HepG2 (cell line): ENCODE results near the gene MYORG. TPM values are rescaled to one million over a fixed set of nuclear protein-coding genes. Genes with fewer than 3 reads are reported as not detected.
A peak's percentile ranks its signal among the peaks of the same experiment; 100 is the strongest.

Experiments used
- CCDC6 ChIP-seq: sonication (generic); formaldehyde crosslinking; IDR thresholded peaks from 2 replicates; pipeline ENCODE4 v1.8.1; 2022; ENCODE audit warnings: mild to moderate bottlenecking, missing genetic modification reagents, moderate library complexity
- EHMT2 ChIP-seq: fragments of 200-600 bp; sonication (generic); IDR thresholded peaks from 2 replicates; pipeline ENCODE4 v1.7.0; 2017; ENCODE audit warnings: antibody characterized with exemption, low read depth, low read length, borderline replicate concordance
- ERF ChIP-seq: IDR thresholded peaks from 2 replicates; pipeline ENCODE4 v1.6.1; 2018; ENCODE audit warnings: missing biosample characterization, missing genetic modification reagents
- HDAC6 ChIP-seq: fragments of 200-600 bp; sonication (generic); IDR thresholded peaks from 2 replicates; pipeline ENCODE4 v1.7.0; 2017; ENCODE audit warnings: mild to moderate bottlenecking, antibody characterized with exemption, low read length, low read depth
- HHEX ChIP-seq: IDR thresholded peaks from 2 replicates; pipeline ENCODE4 v1.6.1; 2016; ENCODE audit warnings: control low read depth
- MIER2 ChIP-seq: IDR thresholded peaks from 2 replicates; pipeline ENCODE4 v1.6.1; 2016; ENCODE audit warnings: missing biosample characterization, missing genetic modification reagents
- NCOA1 ChIP-seq: sonication (generic); formaldehyde crosslinking; IDR thresholded peaks from 2 replicates; pipeline ENCODE4 v1.9.0; 2021; ENCODE audit warnings: missing genetic modification reagents
- NPAS2 ChIP-seq: sonication (generic); formaldehyde crosslinking; IDR thresholded peaks from 2 replicates; pipeline ENCODE4 v1.8.0; 2022; ENCODE audit warnings: mild to moderate bottlenecking, missing genetic modification reagents, borderline replicate concordance
- PHF20 ChIP-seq: sonication (generic); formaldehyde crosslinking; IDR thresholded peaks from 2 replicates; pipeline ENCODE4 v1.5.0; 2020; ENCODE audit warnings: mild to moderate bottlenecking, missing genetic modification reagents
- RFX1 ChIP-seq: fragments of 450-650 bp; IDR thresholded peaks from 2 replicates; pipeline ENCODE4 v1.6.1; 2017
- TGIF2 ChIP-seq: IDR thresholded peaks from 2 replicates; pipeline ENCODE4 v1.6.1; 2016; ENCODE audit warnings: control low read depth, missing compliant biosample characterization
- THAP11 ChIP-seq: IDR thresholded peaks from 2 replicates; pipeline ENCODE4 v1.6.1; 2016; ENCODE audit warnings: missing biosample characterization, missing genetic modification reagents
- ZFP1 ChIP-seq: IDR thresholded peaks from 2 replicates; pipeline ENCODE4 v1.6.1; 2016
- ZNF292 ChIP-seq: sonication (generic); formaldehyde crosslinking; IDR thresholded peaks from 2 replicates; pipeline ENCODE4 v1.8.1; 2022; ENCODE audit warnings: mild to moderate bottlenecking, low read depth, missing genetic modification reagents, borderline replicate concordance
- ZNF441 ChIP-seq: sonication (generic); formaldehyde crosslinking; IDR thresholded peaks from 2 replicates; pipeline ENCODE4 v1.7.0; 2021; ENCODE audit warnings: missing genetic modification reagents, borderline replicate concordance
- ZNF781 ChIP-seq: sonication (generic); formaldehyde crosslinking; IDR thresholded peaks from 2 replicates; pipeline ENCODE4 v1.5.1; 2020; ENCODE audit warnings: borderline replicate concordance, mild to moderate bottlenecking, missing genetic modification reagents; ENCODE audit errors: not compliant biosample characterization
- ZNF879 ChIP-seq: sonication (generic); formaldehyde crosslinking; IDR thresholded peaks from 2 replicates; pipeline ENCODE4 v1.8.1; 2023; ENCODE audit warnings: missing genetic modification reagents
- polyA plus RNA-seq, 8 experiments: library from polyadenylated mRNA; depleted of rRNA in 3 of 8; stranded (reverse) in 7 of 8; unstranded in 1 of 8; fragments of >200 nt; fragmentation: Illumina TruSeq in 4 of 8; extraction: Trizol in 4 of 8; gene quantifications; 2 replicates each; pipeline versions ENCODE4 v1.2.1 to v1.2.3, GENCODE V29; 2011 to 2016; ENCODE audit warnings: low read depth in 4 of 8, missing spikeins in 1 of 8, mixed read lengths in 1 of 8; ENCODE audit not compliant: insufficient read depth in 1 of 8
- total RNA-seq, 5 experiments: library from RNA; depleted of rRNA; stranded (reverse); fragments of >200 nt; fragmentation: Illumina TruSeq; extraction: Trizol; gene quantifications; 2 replicates each; pipeline ENCODE4 v1.2.3, GENCODE V29; 2016; ENCODE audit warnings: low read depth in 1 of 5
- TF ChIP-seq, protein P1 (sequence below), 2 experiments: IDR thresholded peaks; 2 replicates each; pipeline ENCODE4 v1.6.1; 2011 to 2012; ENCODE audit warnings: low read length in 2 of 2, borderline replicate concordance in 1 of 2, low read depth in 1 of 2, mild to moderate bottlenecking in 1 of 2, moderate library complexity in 1 of 2
- TF ChIP-seq, protein P2 (sequence below): sonication (generic); formaldehyde crosslinking; IDR thresholded peaks from 2 replicates; pipeline ENCODE4 v1.4.0; 2020; ENCODE audit warnings: missing genetic modification reagents, borderline replicate concordance
- TF ChIP-seq, protein P3 (sequence below): sonication (generic); formaldehyde crosslinking; conservative IDR thresholded peaks from 2 replicates; pipeline ENCODE4 v1.8.1; 2023; ENCODE audit warnings: missing genetic modification reagents
- TF ChIP-seq, protein P4 (sequence below): sonication (generic); formaldehyde crosslinking; IDR thresholded peaks from 2 replicates; pipeline ENCODE4 v1.8.0; 2022; ENCODE audit warnings: missing genetic modification reagents, mild to moderate bottlenecking, inconsistent platforms, borderline replicate concordance

Gene MYORG
- total and polyA plus RNA-seq, 2 of the 13 experiments (the other 11 are each of a cell fraction or from before 2014, with no cell fraction given) = 11.1 to 22.4 TPM

DNA sequence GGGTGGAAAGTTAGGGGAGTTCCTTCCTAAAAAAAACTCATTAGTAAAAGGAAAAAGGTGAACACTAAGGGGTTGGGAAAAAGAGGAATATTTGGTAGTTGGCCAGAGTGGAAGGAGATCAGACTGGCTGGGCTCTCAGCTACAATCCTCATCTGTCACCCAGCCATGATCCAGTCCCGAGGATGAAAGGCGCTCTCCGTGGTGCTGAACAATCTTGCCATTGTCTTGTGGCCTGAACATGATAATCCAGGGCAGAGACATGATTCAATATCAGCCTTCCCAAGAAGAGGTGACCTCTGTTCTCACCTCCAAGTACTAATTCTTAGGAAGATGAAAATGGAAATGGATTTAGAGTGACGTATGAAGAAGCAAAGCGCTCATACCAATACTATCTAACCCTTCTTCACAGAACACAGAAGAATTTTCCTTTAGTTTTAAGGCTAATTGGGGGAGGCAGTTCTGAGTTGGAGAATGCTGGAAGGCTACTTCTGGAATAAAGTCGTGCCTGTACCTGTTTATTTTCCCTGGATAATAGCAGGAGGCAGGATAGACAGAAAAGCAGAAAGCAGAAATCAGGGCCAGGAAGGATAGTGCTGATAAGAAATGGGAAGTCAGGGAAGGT, 36.6 kb upstream of the MYORG start (continued):
- peak; percentile 74; the same call in 1 of the 2 replicates for TF ChIP-seq TGIF2 (CRISPR knock-in tag)
- no peak for TF ChIP-seq ZNF292 (CRISPR knock-in tag)
- no peak for TF ChIP-seq NCOA1 (CRISPR knock-in tag)
- TF ChIP-seq EHMT2 = peak; percentile 84; the same call in 1 of the 2 replicates
- no peak for TF ChIP-seq HDAC6
- TF ChIP-seq MIER2 (CRISPR knock-in tag) = peak; percentile 97
- TF ChIP-seq, protein P1, sequence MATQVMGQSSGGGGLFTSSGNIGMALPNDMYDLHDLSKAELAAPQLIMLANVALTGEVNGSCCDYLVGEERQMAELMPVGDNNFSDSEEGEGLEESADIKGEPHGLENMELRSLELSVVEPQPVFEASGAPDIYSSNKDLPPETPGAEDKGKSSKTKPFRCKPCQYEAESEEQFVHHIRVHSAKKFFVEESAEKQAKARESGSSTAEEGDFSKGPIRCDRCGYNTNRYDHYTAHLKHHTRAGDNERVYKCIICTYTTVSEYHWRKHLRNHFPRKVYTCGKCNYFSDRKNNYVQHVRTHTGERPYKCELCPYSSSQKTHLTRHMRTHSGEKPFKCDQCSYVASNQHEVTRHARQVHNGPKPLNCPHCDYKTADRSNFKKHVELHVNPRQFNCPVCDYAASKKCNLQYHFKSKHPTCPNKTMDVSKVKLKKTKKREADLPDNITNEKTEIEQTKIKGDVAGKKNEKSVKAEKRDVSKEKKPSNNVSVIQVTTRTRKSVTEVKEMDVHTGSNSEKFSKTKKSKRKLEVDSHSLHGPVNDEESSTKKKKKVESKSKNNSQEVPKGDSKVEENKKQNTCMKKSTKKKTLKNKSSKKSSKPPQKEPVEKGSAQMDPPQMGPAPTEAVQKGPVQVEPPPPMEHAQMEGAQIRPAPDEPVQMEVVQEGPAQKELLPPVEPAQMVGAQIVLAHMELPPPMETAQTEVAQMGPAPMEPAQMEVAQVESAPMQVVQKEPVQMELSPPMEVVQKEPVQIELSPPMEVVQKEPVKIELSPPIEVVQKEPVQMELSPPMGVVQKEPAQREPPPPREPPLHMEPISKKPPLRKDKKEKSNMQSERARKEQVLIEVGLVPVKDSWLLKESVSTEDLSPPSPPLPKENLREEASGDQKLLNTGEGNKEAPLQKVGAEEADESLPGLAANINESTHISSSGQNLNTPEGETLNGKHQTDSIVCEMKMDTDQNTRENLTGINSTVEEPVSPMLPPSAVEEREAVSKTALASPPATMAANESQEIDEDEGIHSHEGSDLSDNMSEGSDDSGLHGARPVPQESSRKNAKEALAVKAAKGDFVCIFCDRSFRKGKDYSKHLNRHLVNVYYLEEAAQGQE (IDR thresholded peaks at IDR 0.05; ENCODE audit: borderline replicate concordance in 1 of 2, low read depth in 1 of 2, low read length in 2 of 2) = peak; percentile 84 to 97
- TF ChIP-seq NPAS2 (CRISPR knock-in tag) = no peak
- 0 out of 2 replicates have a peak, but pooled peaks have one; percentile 36 for TF ChIP-seq THAP11 (CRISPR knock-in tag)
- TF ChIP-seq CCDC6 = no peak
- no peak for TF ChIP-seq PHF20 (CRISPR knock-in tag)
- TF ChIP-seq, protein P2, sequence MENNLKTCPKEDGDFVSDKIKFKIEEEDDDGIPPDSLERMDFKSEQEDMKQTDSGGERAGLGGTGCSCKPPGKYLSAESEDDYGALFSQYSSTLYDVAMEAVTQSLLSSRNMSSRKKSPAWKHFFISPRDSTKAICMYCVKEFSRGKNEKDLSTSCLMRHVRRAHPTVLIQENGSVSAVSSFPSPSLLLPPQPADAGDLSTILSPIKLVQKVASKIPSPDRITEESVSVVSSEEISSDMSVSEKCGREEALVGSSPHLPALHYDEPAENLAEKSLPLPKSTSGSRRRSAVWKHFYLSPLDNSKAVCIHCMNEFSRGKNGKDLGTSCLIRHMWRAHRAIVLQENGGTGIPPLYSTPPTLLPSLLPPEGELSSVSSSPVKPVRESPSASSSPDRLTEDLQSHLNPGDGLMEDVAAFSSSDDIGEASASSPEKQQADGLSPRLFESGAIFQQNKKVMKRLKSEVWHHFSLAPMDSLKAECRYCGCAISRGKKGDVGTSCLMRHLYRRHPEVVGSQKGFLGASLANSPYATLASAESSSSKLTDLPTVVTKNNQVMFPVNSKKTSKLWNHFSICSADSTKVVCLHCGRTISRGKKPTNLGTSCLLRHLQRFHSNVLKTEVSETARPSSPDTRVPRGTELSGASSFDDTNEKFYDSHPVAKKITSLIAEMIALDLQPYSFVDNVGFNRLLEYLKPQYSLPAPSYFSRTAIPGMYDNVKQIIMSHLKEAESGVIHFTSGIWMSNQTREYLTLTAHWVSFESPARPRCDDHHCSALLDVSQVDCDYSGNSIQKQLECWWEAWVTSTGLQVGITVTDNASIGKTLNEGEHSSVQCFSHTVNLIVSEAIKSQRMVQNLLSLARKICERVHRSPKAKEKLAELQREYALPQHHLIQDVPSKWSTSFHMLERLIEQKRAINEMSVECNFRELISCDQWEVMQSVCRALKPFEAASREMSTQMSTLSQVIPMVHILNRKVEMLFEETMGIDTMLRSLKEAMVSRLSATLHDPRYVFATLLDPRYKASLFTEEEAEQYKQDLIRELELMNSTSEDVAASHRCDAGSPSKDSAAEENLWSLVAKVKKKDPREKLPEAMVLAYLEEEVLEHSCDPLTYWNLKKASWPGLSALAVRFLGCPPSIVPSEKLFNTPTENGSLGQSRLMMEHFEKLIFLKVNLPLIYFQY (CRISPR knock-in tag) = no peak
- 0 out of 2 replicates have a peak, but pooled peaks have one; percentile 36 for TF ChIP-seq ERF
- TF ChIP-seq, protein P3, sequence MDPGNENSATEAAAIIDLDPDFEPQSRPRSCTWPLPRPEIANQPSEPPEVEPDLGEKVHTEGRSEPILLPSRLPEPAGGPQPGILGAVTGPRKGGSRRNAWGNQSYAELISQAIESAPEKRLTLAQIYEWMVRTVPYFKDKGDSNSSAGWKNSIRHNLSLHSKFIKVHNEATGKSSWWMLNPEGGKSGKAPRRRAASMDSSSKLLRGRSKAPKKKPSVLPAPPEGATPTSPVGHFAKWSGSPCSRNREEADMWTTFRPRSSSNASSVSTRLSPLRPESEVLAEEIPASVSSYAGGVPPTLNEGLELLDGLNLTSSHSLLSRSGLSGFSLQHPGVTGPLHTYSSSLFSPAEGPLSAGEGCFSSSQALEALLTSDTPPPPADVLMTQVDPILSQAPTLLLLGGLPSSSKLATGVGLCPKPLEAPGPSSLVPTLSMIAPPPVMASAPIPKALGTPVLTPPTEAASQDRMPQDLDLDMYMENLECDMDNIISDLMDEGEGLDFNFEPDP = 0 out of 2 replicates have a peak, but pooled peaks have one; percentile 46
- TF ChIP-seq RFX1 = no peak
- TF ChIP-seq HHEX (CRISPR knock-in tag) = no peak
- peak; percentile 35 for TF ChIP-seq ZNF781
- no peak for TF ChIP-seq ZFP1
- no peak for TF ChIP-seq ZNF879 (CRISPR knock-in tag)
- TF ChIP-seq, protein P4, sequence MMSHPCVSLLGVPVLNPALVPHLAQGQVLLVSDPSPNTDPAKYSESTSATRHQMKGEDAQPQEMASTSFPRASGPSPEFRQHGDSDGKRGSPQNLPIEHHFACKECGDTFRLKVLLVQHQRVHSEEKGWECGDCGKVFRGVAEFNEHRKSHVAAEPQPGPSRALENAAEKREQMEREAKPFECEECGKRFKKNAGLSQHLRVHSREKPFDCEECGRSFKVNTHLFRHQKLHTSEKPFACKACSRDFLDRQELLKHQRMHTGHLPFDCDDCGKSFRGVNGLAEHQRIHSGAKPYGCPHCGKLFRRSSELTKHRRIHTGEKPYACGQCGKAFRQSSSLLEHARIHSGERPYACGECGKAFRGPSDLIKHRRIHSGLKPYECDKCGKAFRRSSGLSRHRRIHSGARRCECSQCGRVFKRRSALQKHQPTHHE (CRISPR knock-in tag) = no peak
- TF ChIP-seq ZNF441 (CRISPR knock-in tag) = peak; percentile 60; the same call in 1 of the 2 replicates
